SK-N-SH (cell line): ENCODE measurements around the gene ZNRF1.

ENCODE experiments used
- CTCF ChIP-seq: fragments of 200-600 bp; sonication (generic); IDR thresholded peaks from 2 replicates; pipeline ENCODE4 v1.6.1; 2017; ENCODE audit warnings: antibody characterized with exemption, mild to moderate bottlenecking, moderate library complexity
- ELF1 ChIP-seq: IDR thresholded peaks from 2 replicates; pipeline ENCODE4 v1.4.0; 2012
- RAD21 ChIP-seq: IDR thresholded peaks from 2 replicates; pipeline ENCODE4 v1.6.1; 2012; ENCODE audit warnings: mild to moderate bottlenecking, low read length
- RCOR1 ChIP-seq: fragments of 150-350 bp; IDR thresholded peaks from 2 replicates; pipeline ENCODE4 v1.6.1; 2017; ENCODE audit warnings: antibody characterized with exemption, low read length
- SMC3 ChIP-seq: IDR thresholded peaks from 2 replicates; pipeline ENCODE4 v1.6.1; 2012; ENCODE audit warnings: low read depth, low read length, improper control_type of control experiment
- TAF1 ChIP-seq: IDR thresholded peaks from 2 replicates; pipeline ENCODE4 v1.6.1; 2012; ENCODE audit warnings: low read depth, mild to moderate bottlenecking, low read length, moderate library complexity, borderline replicate concordance
- TCF12 ChIP-seq: IDR thresholded peaks from 2 replicates; pipeline ENCODE4 v1.4.0; 2012
- TF ChIP-seq, protein P1 (sequence below): IDR thresholded peaks from 2 replicates; pipeline ENCODE4 v1.6.1; 2012; ENCODE audit warnings: mild to moderate bottlenecking, low read depth, low read length, moderate library complexity

GRCh38 chr16:75062976-75063346 is 64.1 kb downstream of the ZNRF1 start:
- TF ChIP-seq, protein P1, sequence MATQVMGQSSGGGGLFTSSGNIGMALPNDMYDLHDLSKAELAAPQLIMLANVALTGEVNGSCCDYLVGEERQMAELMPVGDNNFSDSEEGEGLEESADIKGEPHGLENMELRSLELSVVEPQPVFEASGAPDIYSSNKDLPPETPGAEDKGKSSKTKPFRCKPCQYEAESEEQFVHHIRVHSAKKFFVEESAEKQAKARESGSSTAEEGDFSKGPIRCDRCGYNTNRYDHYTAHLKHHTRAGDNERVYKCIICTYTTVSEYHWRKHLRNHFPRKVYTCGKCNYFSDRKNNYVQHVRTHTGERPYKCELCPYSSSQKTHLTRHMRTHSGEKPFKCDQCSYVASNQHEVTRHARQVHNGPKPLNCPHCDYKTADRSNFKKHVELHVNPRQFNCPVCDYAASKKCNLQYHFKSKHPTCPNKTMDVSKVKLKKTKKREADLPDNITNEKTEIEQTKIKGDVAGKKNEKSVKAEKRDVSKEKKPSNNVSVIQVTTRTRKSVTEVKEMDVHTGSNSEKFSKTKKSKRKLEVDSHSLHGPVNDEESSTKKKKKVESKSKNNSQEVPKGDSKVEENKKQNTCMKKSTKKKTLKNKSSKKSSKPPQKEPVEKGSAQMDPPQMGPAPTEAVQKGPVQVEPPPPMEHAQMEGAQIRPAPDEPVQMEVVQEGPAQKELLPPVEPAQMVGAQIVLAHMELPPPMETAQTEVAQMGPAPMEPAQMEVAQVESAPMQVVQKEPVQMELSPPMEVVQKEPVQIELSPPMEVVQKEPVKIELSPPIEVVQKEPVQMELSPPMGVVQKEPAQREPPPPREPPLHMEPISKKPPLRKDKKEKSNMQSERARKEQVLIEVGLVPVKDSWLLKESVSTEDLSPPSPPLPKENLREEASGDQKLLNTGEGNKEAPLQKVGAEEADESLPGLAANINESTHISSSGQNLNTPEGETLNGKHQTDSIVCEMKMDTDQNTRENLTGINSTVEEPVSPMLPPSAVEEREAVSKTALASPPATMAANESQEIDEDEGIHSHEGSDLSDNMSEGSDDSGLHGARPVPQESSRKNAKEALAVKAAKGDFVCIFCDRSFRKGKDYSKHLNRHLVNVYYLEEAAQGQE = no peak
- TF ChIP-seq CTCF (no peak), RCOR1 (no peak), TCF12 (no peak), ELF1 (no peak), TAF1 (no peak), RAD21 (no peak), SMC3 (no peak)
